Activated T-helper 1 cell treated with anti-CD3 and anti-CD28 coated beads, Interleukin-2, amount 50 U/mL, for 16 hours (primary cell): ENCODE measurements around the gene ROR2.

Experiments
- DNase-seq, 2 donors: peaks; one replicate each; pipeline ENCODE4 v3.0.0-alpha.2; 2020; ENCODE audit warnings: low read depth in 1 of 2, low spot score in 1 of 2

Gene ROR2

GRCh38 chr9:91948597-91949391 lies 1.2 kb downstream of the ROR2 start:
- no peak for DNase-seq

GRCh38 chr9:91948101-91948596 lies 1.9 kb downstream of the ROR2 start:
- no peak for DNase-seq

GRCh38 chr9:91946653-91947488 lies 3.2 kb downstream of the ROR2 start:
- DNase-seq = no peak

- no peak for DNase-seq
These were observed 3.8 kb downstream of the ROR2 start for GRCh38 chr9:91946196-91946595.

GRCh38 chr9:91945277-91946085 lies 4.5 kb downstream of the ROR2 start:
- no peak for DNase-seq

- DNase-seq = no peak
These were observed 5.3 kb downstream of the ROR2 start for GRCh38 chr9:91944711-91945110.

GRCh38 chr9:91943478-91944470 lies 6.3 kb downstream of the ROR2 start:
- DNase-seq = no peak

- DNase-seq = no peak
These were observed 7.8 kb downstream of the ROR2 start for GRCh38 chr9:91942201-91942600.

- no peak for DNase-seq
These were observed 10.1 kb downstream of the ROR2 start for GRCh38 chr9:91939978-91940377.

- no peak for DNase-seq
These were observed 12.3 kb downstream of the ROR2 start for GRCh38 chr9:91937727-91938126.

GRCh38 chr9:91937056-91937455 lies 13.0 kb downstream of the ROR2 start:
- no peak for DNase-seq

- DNase-seq = no peak
These were observed 14.1 kb downstream of the ROR2 start for GRCh38 chr9:91935805-91936514.

GRCh38 chr9:91935066-91935749 lies 14.8 kb downstream of the ROR2 start:
- DNase-seq = no peak

GRCh38 chr9:91934654-91935053 lies 15.4 kb downstream of the ROR2 start:
- DNase-seq = no peak

GRCh38 chr9:91933556-91934352 lies 16.3 kb downstream of the ROR2 start:
- no peak for DNase-seq

- DNase-seq = no peak
These were observed 19.6 kb downstream of the ROR2 start for GRCh38 chr9:91930475-91930874.

GRCh38 chr9:91929331-91929730 lies 20.7 kb downstream of the ROR2 start:
- no peak for DNase-seq

- no peak for DNase-seq
These were observed 22.0 kb downstream of the ROR2 start for GRCh38 chr9:91927922-91928510.
